ENCODE measurements around the gene HELLS.
"Not testable (repeated sequence)": the region's sequence is repeated elsewhere in the genome, so short reads cannot be mapped to it uniquely, and the experiment has no call there.

Gene HELLS

DNA sequence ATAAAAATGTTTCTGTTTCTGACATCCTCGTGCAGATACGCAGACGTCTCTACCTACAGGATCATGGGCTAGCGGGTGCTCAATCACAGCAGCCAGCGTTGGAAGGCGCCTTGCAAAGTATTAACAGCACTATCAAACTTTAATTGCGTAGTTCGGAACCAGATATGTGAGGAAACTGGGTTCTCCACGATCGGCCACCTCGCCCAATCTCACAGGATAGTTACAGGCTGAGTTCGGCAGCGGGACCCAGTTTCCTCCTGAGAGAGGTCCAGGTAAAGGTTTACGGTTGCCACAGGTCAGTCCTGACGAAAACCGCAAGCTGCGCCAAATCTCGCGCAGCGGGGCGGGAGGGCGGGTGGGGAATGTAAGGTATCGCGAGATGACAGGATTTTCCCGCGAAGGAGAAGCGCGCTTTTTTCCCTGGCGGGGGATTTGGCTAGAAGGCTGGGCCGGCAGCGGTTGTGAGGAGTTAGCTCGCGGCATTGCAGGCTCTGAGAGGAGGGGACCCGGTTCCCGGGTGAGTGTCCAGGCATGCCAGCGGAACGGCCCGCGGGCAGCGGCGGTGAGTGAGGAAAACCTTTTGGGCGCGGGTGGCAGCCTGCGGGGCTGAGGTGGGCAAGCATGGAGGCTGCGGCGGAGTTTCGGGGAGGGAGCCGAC, at the start of gene HELLS:
TSS of gene HELLS (plus strand) at position 398 of the 658 bp plus-strand sequence. CDS start at position 532, 134 bp downstream.
- DNase-seq: peak; percentile 93

DNA sequence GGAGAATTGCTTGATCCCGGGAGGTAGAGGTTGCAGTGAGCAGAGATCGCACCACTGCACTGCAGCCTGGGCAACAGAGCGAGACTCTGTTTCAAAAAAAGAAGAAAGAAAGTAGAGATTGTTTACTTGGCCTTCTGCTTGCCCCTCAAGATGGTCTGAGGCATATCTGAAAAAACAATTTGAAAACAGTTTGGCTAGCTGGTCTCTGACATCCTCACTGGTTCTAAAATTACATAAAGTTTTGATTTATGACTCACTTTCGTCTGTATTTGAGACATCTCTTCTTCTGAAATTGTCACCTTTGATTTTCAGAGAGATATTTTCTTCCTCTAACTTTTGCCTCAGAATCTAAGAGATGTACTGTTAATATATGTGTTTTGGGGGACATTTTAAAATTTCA, 49.6 kb upstream of the HELLS start:
- no peak for DNase-seq

DNA sequence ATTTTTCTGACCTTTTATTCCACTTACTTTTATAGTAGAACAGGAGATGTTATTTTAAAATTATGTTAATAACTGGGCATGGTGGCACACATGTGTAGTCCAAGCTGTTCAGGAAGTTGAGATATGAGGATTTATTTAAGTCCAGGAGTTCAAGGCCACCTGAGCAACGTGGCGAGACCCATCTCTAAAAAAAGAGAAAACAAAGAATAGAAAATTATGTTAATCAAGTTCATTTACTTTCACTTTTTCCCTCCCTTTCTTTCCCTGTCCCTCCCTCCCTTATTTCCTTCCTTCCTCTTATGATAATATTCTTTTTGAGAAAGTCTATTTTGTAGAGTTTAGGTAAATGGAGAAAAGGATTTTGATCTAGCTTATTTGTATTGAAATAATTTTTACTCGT, 48.9 kb upstream of the HELLS start:
- no peak for DNase-seq

DNA sequence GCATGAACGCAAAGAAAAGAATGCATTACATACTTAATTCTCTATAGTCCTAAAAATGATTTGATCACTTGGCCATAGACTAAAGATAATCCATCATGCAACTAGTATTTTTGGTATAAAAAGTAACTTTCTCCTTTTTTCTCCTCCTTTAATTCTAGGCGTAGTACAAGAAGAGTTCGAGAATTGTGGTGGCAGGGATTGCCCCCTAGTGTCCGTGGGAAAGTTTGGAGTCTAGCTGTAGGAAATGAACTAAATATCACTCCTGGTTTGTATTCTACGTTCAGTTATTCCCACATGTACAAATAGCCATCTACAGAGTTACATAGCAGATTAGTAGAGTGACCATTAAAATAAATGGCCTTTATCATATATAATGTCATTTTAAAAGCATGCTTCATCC, 45.5 kb upstream of the HELLS start:
- DNase-seq: no peak

DNA sequence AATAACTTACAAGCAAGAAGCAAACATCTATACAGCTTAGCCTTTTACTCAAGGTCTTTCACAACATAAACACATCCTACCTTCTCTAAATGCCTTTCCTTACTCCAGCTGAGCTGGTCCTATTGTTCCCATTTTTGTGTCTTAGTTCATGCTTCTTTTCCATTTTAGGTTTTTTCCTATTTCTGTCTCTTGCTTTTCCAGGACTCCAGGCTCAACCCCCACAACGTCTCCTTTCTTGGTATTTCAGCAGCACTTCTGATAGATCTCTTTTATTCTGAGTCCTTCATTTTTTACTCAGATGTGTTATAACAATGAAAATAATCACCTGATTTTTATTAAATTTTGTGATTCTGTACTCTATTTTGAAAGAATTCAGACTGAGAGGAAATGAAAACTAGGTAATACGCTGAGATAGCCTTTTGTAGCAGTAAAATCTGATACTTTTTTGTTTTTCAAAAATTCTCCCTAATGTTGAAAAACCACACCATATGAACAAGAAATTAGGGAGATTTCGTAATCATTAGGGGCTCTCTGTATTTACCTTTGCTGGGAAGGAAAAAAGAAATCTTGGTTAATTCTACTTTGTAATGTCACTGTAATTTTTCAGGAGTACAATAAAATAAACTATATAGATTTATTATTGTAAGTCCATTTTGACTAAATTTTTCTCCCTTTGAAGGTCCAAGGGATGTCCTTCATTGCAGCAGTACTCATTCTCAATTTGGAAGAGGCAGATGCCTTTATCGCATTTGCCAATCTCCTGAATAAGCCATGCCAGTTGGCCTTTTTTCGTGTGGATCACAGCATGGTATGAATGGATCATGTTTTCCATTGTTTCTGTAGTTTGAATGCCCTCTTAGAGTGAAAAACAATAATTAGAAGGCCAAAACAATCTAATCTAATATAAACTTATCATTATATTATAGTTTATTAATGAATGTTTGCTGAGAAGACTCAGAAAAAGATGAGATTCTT, 24.0 kb upstream of the HELLS start:
- DNase-seq: no peak

DNA sequence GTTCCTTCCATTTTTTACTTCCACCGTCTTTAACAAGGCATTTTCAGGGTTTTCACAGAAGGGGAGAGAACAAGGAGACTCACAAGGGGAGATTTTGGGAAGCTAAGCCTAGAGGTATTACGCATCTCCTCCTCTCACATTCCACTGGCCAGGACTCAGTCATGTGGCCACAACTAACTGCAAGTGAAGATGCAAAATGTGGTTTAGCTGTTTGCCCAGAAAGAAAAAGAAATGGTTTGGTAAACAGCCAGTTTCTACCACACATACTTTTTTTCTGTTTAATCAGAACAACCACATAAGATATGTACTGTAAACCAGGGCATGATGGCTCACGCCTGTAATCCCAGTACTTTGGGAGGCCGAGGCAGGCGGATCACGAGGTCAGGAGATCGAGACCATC, 21.4 kb upstream of the HELLS start:
- DNase-seq: no peak

DNA sequence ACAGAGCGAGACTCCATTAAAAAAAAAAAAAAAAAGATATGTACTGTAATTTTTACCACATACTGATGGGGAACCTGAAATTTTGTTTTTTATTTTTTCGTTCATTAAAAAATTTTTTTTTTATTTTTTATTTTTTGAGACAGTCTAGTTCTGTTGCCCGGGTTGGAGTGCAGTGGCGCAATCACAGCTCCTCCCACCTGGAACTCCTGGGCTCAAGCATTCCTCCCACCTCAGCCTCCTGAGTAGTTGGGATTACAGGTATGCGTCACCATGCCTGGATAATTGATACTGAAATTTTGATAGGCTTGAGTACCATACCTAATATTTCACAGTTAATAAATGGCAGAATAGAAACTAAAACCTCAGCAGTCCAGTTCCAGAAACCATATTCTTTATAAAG, 20.9 kb upstream of the HELLS start:
- no peak for DNase-seq

DNA sequence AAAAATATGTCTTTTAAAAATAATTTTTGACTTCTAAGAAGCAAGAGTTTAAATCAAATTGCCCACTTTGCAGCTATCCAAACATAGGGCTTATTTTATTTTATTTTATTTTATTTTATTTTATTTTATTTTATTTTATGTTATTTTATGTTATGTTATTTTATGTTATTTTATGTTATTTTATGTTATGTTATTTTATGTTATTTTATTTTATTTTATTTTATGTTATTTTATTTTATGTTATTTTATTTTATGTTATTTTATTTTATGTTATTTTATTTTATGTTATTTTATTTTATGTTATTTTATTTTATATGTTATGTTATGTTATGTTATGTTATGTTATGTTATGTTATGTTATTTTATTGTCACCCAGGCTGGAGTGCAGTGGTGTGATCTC, 14.0 kb upstream of the HELLS start:
- DNase-seq: not testable (repeated sequence)

DNA sequence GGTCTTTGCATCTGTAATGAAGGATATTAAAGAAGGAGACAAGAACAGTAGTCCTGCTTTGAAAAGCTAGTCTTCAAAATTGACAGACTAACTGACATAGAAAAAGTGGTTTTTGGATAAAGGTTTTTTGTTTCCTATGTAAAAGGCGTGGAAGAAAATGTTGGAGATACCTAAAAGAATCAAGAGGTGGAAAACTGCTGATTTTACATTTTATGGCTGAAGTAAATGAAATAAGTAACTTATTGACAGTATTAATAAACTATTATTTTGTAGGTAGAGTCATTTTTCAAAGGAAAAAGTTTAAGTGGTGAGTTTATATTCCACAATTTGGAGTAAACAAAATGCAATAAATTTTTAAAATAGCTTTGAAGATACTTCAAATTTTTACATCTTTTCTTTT, 12.6 kb upstream of the HELLS start:
- DNase-seq: no peak

DNA sequence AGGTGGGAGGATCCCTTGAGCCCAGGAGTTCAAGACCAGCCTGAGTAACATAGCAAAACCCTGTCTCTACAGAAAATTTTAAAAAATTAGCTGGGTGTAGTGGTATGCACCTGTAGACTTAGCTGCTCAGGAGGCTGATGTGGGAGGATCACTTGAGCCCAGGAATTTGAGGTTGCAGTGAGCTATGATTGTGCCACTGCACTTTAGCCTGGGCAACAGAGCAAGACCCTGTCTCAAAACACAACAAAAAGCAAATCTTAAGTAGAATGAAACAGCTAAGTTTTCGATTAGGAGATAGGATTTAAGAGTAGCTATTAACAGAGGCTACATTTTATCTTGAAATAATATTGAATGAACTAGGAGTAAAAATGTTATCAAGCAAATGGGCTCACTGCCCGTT, 3.3 kb upstream of the HELLS start:
- not testable (repeated sequence) for DNase-seq

DNA sequence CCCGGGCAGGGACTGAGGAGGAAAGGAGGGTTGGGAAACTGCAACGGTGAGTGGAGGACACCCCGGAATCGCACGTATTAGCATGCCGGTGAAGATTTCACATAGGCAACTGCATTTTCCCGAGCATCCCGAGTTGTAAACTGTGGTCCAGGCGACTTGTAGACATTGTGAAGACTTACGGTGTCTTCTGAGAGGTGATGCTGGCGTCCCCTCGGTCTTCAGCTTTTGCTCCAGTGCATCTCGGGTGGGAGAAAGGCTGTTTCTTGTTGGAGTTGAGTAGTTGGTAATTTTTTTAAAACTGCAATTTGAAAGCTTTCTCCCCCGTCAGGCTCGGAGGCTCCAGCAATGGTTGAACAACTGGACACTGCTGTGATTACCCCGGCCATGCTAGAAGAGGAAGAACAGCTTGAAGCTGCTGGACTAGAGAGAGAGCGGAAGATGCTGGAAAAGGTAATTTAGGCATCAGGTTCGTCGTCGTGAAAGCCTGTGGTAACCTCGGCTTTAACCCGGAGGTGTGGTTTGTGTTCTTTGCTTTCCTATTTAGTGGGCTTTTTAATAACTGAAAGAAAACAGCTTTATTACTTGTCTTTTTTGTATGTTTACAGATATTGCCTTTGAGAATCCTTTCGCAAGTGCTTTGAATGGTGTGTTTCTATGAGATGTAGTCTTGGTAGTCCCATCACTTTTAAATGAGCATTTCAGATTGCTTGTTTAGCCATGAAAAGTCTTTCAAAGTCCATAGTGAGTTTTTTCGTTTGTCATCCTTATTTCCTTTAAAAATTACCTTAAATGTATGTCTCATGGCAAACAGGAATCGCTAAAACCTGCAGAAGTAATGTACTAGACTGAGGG, 687 bp downstream of the HELLS start:
- DNase-seq: no peak

DNA sequence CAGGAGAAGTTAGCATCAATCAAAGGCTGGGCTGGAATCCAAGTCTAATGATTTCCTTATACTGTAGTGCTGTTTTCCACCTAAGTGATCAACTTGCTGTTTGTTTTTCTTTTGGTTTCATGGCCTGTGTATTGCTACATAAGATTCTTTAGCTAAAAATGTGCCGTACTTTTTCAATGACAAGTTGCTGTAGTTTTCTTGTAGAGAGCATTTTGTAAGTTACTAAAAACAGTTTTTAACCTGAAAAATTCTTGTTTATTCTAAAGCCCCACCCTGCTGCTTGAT, 1.3 kb downstream of the HELLS start:
- DNase-seq: no peak

DNA sequence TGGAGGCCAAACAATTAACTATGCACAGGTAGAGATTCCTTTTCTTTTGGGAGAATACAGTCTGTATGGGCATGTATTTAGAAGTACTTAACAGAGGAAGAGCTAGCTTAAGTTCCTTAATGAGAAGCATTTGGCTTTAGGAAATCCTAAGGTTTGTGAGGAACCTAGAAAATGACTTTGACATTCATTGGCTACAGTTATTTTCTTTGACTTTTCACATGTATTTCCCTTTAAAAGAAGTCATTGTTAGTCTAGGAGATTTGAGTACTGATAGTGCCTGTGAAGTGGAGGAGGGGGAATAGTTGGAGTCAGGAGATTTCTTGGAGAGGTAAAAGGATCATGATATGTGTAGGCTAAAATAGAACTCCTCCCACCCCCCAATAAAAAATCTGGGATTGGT, 3.6 kb downstream of the HELLS start:
- no peak for DNase-seq

DNA sequence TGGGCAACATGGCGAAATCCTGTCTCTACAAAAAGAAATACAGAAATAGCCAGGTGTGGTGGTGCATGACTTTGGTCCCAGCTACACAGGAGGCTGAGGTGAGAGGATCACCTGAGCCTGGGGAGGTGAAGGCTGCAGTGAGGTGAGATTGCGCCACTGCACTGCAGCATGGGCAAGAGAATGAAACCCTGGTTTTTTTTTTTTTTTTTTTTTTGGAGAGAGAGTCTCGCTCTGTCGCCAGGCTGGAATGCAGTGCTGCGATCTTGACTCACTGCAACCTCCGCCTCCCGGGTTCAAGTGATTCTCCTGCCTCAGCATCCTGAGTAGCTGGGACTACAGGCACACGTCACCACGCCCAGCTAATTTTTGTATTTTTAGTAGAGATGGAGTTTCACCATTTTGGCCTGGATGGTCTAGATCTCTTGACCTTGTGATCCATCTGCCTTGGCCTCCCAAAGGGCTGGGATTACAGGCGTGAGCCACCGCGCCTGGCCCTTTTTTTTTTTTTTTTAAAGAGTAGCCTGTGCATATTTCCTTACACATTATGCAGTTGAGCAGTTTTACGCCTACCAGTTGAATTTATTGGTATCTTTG, 22.2 kb downstream of the HELLS start:
- not testable (repeated sequence) for DNase-seq

DNA sequence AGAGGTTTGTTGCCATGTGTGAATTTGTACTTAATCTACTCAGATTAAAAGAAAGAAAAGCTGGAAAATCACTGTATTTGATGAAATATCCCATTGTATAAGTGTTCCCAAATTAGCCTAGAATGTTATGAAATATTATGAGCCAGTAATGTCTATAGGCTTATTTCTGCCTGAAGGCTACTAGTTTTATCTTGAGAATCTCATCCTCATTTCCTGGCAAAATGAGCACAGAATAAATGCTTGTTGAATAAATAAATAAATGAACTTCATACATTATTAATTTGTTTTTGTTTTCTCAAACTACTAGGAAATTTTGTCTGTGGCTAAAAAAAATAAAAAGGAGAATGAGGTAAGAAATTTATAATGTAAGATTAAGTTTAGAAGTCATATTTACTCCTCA, 25.5 kb downstream of the HELLS start:
- DNase-seq: no peak

DNA sequence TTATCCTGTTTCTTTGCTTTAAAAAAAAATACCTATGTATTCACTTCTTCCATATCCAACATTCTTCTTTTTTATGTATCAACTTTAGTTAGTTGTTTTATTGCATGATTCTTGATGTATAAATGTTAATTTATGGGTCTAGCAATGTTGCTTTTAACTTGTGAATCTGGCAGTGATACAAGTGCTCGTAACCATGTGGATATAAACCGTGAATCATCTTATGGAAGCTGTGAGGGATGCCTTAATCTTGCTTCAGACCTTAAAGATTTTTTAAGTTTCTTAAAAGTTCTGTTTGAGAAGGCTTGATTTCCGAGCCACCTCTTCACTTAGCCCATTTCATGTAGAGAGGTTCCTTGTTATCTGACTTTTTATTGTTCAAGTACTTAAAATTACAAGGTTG, 25.9 kb downstream of the HELLS start:
- DNase-seq: no peak

DNA sequence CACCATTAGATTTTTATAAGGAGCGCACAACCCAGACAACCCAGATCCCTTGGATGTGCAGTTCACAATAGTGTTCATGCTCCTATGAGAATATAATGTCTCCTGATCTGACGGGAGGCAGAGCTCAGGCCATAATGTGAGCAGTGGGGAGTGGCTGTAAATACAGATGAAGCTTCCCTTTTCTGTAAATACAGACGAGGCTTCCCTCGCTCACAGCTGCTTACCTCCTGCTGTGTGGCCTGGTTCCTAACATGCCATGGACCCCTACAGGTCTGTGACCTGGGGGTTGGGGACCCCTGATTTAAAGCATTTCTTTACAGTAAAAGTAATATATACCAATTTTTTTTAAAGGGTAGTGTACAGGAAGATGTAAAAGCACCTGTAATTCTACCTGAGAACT, 33.2 kb downstream of the HELLS start:
- DNase-seq: no peak

DNA sequence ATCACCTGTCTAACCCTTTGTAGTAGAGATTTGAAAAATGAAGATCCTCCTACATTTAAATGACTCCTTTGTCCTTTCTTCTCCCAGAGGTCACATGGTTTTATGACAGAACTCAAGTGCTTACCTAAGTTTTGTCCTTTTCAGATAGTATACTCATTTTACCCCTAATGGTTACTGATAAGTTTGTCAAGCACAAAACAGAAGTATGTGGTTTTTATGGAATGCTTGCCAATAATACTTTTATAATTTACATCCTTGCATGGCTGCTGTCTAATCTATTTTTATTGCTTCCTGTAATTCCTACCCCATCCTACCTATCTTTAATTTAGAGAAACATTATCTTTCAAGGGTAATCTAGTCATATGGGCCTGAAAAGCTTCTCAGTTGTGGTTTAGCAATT, 37.5 kb downstream of the HELLS start:
- DNase-seq: no peak

DNA sequence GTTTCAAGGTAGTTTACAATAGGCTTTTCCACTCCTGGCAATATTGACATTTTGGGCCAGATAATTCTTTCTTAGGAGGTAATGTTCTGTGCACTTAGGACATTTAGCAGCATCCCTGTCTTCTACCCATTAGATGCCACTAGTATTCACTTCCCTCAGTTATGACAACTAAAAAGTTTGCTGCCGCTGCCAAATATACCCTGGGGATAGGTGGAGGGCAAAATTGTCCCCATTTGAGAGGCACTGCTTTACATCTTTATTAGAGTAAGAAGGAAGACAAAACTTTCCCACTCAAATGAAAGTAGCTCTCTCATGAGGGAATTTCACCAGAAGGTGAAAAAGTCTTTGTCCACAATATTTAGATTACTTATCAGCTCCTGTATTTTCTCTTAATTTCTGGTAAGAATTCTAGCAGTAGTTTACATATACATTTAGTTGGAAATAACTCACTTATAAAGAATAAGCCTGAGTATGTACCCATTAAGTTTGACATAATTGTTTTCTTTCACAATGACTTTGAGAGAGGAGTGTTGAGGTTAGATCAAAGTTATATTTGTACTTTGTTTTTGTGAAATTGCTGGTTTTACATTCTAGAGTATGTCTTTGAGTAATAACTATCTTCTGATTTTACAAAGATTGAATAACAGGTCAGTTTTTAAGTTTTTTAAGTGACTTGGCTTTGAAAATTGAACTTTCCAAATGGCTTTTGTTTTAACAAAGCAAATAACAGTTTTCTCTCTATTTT, 46.0 kb downstream of the HELLS start:
- DNase-seq: no peak

DNA sequence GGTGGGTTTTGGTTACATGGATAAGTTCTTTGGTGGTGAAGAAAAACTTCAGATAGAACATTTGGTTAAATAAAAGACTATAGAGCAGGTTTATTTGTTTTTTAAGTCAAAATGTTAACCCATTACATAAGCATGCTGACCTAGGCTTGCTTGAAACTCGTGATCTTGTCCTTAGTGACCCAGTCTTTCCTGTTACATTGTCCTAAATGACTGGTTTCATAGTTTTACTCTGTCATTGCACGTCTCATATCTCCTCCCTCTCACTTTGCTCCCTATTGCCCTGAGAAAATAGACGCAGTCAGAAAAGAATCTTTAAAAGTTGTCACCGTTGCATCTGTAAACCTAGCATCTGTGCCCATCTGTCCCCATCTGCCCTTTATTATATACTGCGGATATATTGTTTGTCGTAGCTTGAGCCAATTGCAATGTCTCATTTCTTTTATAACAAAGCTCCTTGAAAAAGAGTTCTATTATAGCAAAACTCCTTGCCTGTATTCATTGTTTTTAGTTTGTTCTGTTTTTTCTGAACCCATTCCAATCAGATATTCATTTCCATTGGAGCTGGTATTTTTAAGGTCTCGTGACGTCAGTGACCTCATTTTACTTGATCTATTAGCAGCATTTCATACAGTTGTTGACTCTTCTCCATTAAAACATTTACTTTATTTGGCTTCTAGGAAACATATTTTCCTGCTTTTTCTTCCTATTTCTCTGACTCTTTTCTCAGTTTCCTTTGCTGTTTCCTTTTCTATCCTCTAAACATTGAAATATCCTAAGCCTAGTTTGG, 57.3 kb downstream of the HELLS start:
- DNase-seq: no peak

DNA sequence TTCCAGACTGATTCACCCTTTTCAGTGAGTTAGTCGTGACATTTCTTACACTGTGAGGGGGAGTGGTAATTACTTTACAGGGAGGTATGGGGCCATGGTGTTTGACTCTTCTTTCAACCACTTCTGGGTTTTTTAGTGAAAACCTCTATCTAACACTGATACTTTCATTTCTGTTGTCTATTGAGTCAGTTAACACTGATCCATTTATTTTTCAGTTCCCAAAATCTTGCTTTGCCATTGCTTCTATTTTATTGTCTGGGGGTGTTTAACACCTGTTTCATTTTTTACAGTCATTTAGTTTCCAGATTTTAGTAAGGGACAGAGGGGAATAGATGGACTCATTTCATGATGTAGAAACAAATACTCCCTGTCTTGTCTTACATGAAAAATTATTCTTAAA, 61.5 kb downstream of the HELLS start:
- no peak for DNase-seq

DNA sequence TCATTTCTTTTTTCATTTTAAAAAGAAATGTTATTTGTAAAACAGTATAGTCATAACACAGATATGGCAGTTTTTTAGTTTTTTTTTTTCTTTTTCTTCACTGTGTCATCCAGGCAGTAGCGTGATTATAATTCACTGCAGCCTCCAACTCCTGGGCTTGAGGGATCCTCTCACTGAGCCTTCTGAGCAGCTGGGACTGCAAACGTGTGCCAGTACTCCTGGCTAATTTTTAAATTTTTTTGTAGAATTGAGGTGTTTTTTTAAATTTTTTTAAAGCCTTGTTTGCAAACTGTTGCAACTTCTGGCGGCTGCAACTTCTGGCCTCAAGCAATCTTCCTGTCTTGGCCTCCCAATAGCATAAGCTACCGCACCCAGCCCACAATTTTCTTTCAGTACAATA, 63.0 kb downstream of the HELLS start:
- DNase-seq: no peak

All from right hindlimb (tissue), 1 donor.